GM12878 (cell line): ENCODE measurements around the gene ANKMY1.

ENCODE experiments used
- ASH2L ChIP-seq: fragments of 300-600, 200-600 bp; sonication (generic); IDR thresholded peaks from 2 replicates; pipeline ENCODE4 v1.6.1; 2017; ENCODE audit warnings: low read depth, mild to moderate bottlenecking, borderline replicate concordance
- ATF3 ChIP-seq: IDR thresholded peaks from 2 replicates; pipeline ENCODE4 v1.6.1; 2011; ENCODE audit warnings: low read depth, mild to moderate bottlenecking, low read length, moderate library complexity, borderline replicate concordance; ENCODE audit errors: extremely low read depth
- BRCA1 ChIP-seq: IDR thresholded peaks from 2 replicates; pipeline ENCODE4 v1.6.1; 2011; ENCODE audit warnings: low read depth, low read length, improper control_type of control experiment
- CREB1 ChIP-seq: IDR thresholded peaks from 2 replicates; pipeline ENCODE4 v1.6.1; 2012; ENCODE audit warnings: low read depth, mild to moderate bottlenecking, inconsistent platforms
- HDGF ChIP-seq: fragments of 450-650 bp; IDR thresholded peaks from 2 replicates; pipeline ENCODE4 v1.6.1; 2016; ENCODE audit warnings: antibody characterized with exemption
- MXI1 ChIP-seq: fragments of 150-350 bp; IDR thresholded peaks from 2 replicates; pipeline ENCODE4 v1.6.1; 2011; ENCODE audit warnings: low read depth, mild to moderate bottlenecking, inconsistent platforms, low read length, improper control_type of control experiment
- RUNX3 ChIP-seq: IDR thresholded peaks from 2 replicates; pipeline ENCODE4 v1.6.1; 2012; ENCODE audit warnings: low read length, inconsistent platforms
- TCF7 ChIP-seq: IDR thresholded peaks from 2 replicates; pipeline ENCODE4 v1.6.1; 2014; ENCODE audit warnings: antibody characterized with exemption, borderline replicate concordance
- YY1 ChIP-seq: IDR thresholded peaks from 2 replicates; pipeline ENCODE4 v1.6.1; 2011; ENCODE audit warnings: low read depth, mild to moderate bottlenecking, low read length
- TF ChIP-seq, protein P1 (sequence below), 3 experiments: IDR thresholded peaks in 2 of 3; conservative IDR thresholded peaks in 1 of 3; 2 replicates each; pipeline ENCODE4 v1.5.1; 2011; ENCODE audit warnings: low read depth in 3 of 3, low read length in 3 of 3, mild to moderate bottlenecking in 3 of 3, control low read depth in 2 of 3, moderate library complexity in 2 of 3, inconsistent platforms in 1 of 3, mixed read lengths in 1 of 3; ENCODE audit not compliant: control insufficient read depth in 2 of 3, insufficient read depth in 1 of 3; ENCODE audit errors: extremely low read depth in 1 of 3
- TF ChIP-seq, protein P2 (sequence below): fragments of 450-650 bp; IDR thresholded peaks from 2 replicates; pipeline ENCODE4 v1.6.1; 2017; ENCODE audit warnings: antibody characterized with exemption, mild to moderate bottlenecking, moderate library complexity

DNA sequence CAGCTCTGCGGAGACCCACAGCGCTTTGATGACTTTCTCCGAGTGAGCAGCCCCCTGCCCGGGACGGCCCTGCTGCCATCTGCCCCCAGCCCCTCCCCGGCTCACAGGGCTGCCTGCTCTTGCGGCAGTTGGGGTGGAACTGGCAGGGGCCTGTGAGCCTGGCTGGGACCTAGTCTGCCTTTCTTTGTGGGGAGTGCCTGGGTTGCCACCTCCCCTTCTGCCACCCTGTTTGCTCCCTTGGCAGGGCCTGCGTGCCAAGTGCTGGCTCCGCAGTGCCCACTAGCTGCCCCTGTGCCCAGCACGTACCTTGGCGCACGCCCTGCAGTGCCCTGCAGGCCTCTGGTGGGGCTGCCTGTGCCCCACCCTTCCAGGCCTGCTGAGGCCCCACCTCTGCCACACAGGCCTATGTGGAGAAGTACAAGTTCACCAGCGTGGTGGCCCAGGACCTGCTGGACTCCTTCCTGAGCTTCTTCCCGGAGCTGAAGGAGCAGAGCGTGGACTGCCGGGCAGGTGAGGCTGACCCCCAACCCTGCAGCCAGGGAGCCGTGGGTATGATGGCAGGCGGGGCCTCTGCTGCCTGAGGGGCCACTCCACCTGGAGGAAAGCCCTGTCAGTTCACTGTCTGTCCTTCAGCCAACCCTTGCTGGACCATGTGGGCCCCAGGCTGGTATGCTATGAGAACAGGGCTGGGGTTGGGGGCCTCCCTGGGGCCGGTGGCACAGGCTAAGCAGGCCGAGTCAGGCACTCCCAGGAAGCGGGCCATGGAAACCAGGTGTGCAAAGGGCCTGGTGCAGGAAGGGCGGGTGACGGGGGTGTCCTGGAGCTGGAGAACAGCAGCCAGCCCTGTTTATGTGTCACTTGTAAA, 17.5 kb upstream of the ANKMY1 start:
- TF ChIP-seq, protein P1, sequence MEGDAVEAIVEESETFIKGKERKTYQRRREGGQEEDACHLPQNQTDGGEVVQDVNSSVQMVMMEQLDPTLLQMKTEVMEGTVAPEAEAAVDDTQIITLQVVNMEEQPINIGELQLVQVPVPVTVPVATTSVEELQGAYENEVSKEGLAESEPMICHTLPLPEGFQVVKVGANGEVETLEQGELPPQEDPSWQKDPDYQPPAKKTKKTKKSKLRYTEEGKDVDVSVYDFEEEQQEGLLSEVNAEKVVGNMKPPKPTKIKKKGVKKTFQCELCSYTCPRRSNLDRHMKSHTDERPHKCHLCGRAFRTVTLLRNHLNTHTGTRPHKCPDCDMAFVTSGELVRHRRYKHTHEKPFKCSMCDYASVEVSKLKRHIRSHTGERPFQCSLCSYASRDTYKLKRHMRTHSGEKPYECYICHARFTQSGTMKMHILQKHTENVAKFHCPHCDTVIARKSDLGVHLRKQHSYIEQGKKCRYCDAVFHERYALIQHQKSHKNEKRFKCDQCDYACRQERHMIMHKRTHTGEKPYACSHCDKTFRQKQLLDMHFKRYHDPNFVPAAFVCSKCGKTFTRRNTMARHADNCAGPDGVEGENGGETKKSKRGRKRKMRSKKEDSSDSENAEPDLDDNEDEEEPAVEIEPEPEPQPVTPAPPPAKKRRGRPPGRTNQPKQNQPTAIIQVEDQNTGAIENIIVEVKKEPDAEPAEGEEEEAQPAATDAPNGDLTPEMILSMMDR (IDR thresholded peaks at IDR 0.05 in 2 of 3, conservative IDR thresholded peaks at IDR 0.05 in 1 of 3; ENCODE audit: control insufficient read depth in 2 of 3, extremely low read depth in 1 of 3, insufficient read depth in 1 of 3, low read depth in 3 of 3, low read length in 3 of 3): no peak
- TF ChIP-seq MXI1 (no peak), TCF7 (no peak), CREB1 (no peak), BRCA1 (no peak), ASH2L (no peak), ATF3 (no peak), HDGF (no peak), RUNX3 (no peak), YY1 (no peak)
- TF ChIP-seq, protein P2, sequence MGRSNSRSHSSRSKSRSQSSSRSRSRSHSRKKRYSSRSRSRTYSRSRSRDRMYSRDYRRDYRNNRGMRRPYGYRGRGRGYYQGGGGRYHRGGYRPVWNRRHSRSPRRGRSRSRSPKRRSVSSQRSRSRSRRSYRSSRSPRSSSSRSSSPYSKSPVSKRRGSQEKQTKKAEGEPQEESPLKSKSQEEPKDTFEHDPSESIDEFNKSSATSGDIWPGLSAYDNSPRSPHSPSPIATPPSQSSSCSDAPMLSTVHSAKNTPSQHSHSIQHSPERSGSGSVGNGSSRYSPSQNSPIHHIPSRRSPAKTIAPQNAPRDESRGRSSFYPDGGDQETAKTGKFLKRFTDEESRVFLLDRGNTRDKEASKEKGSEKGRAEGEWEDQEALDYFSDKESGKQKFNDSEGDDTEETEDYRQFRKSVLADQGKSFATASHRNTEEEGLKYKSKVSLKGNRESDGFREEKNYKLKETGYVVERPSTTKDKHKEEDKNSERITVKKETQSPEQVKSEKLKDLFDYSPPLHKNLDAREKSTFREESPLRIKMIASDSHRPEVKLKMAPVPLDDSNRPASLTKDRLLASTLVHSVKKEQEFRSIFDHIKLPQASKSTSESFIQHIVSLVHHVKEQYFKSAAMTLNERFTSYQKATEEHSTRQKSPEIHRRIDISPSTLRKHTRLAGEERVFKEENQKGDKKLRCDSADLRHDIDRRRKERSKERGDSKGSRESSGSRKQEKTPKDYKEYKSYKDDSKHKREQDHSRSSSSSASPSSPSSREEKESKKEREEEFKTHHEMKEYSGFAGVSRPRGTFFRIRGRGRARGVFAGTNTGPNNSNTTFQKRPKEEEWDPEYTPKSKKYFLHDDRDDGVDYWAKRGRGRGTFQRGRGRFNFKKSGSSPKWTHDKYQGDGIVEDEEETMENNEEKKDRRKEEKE: no peak
